NCI-H1930 (cell line): Measurements from ENCODE around the gene PCBP3.
"Not testable (repeated sequence)": the region's sequence is repeated elsewhere in the genome, so short reads cannot be mapped to it uniquely, and the experiment has no call there.

Experiments
- DNase-seq, 2 experiments: peaks; one replicate each; lab custom pipeline; 2025; lab: John Stamatoyannopoulos, UW

The PCBP3 gene

DNA sequence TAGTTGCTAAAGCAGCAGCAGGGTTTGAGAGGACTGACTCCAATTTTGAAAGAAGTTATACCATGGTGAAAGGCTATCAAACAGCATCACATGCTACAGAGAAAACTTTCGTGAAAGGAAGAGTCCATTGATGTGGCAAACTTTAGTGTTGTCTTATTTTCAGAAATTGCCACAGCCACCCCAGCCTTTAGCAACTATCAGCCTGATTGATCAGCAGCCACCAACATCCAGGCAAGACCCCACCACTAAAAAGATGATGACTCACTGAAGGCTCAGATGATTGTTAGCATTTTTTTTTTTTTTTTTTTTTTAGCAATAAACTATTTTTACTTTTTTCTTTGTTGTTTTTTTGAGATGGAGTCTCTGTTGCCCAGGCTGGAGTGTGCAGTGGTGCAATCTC lies 35.3 kb downstream of the PCBP3 start:
- DNase-seq, result not testable (repeated sequence)

DNA sequence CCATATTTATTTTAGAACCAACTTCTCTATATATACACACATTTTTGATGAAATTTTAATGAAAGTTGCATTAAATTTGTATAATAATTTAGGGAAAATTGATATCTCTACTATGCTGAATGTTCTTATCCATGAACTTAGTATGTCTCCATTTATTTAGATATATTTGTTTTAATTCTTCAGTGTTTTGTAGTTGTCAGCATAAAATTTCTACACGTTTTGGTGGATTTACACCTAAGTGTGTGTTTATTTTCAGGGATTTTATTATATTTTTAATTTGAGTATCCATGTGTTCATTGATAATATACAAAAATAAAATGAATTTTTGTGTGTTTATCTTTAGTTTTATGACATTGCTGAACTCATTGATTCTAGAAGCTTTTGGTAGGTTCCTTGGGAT lies 36.7 kb downstream of the PCBP3 start:
- no peak for DNase-seq

GRCh38 chr21:45695086-45695485 lies 51.6 kb downstream of the PCBP3 start:
- DNase-seq, result no peak

- no peak for DNase-seq
These were observed 55.1 kb downstream of the PCBP3 start for GRCh38 chr21:45698493-45699184.

DNA sequence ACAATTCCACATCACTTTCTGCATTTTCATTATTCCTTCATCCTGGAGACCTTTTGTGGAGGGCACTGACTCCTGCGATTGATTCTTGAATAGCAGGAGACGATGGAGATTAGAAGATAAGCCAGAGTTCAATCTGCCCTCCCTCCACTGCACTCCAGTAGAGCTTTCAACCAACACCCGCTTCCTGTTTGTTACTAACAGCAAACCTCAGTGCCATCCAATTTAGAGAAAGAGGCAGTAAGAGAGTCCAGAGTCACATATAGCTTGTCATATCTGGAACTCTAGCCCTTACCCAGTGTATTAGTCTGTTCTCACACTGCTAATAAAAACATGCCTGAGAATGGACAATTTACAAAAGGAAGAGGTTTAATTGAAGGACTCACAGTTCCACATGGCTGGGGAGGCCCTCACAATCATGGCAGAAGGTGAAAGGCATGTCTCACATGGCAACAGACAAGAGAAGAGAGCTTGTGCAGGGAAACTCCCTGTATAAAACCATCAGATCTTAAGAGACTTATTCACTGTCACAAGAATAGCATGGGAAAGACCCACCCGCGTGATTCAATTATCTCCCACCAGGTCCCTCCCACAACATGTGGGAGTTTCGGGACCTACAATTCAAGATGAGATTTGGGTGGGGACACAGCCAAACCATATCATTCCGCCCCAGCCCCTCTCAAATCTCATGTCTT lies 55.9 kb downstream of the PCBP3 start:
- no peak for DNase-seq

- DNase-seq, result no peak
These were observed 56.4 kb downstream of the PCBP3 start for GRCh38 chr21:45699966-45700365.

DNA sequence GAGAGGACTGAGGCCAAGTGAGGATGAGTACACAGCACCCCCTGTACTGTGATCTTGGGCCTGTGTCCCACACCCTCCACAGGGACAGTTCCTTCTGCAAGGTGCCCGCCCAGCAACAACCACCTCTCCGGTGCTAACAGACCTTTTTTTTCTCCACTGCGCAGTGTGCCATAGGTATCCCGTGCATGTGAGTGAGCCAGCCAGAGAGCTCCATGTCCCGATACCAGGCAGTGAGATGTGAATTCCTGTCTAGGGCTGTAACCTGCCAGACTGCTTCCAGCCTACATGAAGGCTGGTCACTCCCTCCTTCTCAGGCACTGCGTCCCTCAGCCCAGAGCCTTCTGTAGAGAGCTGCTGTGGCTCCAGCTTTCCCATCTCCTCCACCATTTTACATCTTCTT lies 56.9 kb downstream of the PCBP3 start:
- DNase-seq, result no peak

DNA sequence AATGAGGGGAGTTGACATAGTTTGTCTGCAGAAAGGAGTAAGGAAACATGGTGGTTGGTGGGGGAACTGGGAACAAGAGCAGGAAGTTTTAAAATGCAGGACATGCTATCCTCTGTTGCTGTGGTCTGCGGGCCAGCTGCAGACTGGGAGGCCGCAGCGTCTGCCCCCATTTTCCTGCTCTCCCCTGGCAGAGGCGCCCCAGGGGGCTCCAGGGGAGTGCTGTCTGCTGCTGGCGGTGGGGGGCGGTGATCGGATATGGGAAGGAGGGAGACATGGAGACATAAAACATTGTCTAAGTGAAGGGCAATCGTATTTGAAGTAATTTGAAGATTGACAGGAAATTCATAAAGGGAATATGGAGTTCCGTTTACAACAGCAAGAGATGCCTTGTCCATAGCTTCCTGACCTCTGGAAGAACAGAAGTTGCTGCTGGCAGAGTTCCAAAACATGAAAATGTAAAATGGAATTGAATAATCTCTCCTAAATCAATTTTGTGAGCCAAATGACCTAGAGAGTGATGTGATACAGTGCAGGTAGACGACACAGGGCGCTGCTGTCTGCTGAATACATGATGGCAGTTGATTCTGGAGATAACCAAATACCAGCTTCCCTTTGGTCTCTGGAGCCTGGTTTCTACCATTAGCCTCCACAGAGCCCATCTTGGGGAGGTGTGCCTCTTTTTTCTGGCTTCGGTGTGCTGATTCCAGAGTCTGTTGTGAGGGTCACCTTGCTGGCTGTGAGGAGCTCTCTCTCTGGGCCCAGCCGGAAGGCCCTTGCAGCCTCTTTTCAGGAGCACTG lies 61.0 kb downstream of the PCBP3 start:
- no peak for DNase-seq

DNA sequence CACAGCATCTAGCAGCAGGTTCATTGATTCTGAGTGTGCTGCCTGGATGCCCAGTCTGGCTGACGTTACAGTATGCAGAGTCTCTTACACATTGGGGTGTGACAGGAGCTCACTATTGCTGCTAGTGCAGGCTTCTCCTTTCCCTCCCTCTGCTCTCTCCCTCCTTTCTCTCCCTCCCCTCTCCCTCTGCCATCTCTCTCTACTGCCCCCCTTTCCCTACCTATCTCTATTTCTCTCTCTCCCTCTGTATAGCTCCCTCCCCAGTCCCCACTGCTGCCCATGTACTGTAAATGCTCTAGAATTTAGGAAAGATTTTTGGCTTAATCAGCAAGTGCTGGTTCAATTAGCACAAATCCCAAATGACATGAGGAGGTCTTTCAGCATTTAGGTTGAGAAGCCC lies 62.8 kb downstream of the PCBP3 start:
- DNase-seq, result no peak

GRCh38 chr21:45709173-45709572 lies 65.6 kb downstream of the PCBP3 start:
- DNase-seq, result no peak

DNA sequence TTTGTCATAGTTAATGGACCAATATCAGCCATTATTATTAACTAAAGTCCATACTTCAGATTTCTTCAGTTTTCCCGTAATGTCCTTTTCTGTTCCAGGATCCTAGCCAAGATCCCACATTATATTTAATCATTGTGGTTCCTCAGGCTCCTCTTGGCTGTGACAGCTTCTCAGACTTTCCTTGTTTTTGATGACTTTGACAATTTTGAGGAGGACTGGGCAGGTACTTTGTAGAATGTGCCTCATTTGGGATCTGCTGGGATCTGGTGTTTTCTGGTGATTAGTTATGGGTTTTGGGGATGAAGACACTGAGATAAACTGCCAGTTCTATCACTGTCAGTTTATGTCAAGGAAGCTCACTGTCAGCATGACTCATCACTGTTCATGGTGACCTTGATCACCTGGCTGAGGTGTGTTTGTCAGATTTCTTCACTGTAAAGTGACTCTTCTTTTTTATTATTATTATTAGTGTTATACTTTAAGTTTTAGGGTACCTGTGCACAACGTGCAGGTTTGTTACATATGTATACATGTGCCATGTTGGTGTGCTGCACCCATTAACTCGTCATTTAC lies 66.3 kb downstream of the PCBP3 start:
- no peak for DNase-seq

- DNase-seq, result not testable (repeated sequence)
These were observed 66.8 kb downstream of the PCBP3 start for GRCh38 chr21:45710306-45710705.

- no peak for DNase-seq
These were observed 70.1 kb downstream of the PCBP3 start for GRCh38 chr21:45713613-45714012.

DNA sequence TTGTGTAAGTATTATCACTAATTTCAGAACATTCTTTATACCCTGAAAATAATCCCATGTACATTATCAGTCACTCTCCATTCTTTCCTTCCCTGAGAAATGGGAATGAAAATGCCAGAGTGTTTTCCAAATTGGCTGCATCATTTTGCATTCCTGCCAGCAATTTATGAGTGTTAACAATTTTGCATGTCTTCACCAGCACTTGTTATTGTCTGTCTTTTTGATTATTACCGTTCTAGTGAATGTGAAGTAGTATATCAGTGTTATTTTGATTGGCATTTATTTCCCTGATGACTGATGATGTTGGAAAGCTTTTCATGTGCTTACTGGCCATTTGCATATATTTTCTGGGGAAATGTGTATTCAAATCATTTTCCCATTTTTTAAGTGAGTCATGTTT lies 71.9 kb downstream of the PCBP3 start:
- no peak for DNase-seq

- no peak for DNase-seq
These were observed 74.9 kb downstream of the PCBP3 start for GRCh38 chr21:45718413-45718812.

DNA sequence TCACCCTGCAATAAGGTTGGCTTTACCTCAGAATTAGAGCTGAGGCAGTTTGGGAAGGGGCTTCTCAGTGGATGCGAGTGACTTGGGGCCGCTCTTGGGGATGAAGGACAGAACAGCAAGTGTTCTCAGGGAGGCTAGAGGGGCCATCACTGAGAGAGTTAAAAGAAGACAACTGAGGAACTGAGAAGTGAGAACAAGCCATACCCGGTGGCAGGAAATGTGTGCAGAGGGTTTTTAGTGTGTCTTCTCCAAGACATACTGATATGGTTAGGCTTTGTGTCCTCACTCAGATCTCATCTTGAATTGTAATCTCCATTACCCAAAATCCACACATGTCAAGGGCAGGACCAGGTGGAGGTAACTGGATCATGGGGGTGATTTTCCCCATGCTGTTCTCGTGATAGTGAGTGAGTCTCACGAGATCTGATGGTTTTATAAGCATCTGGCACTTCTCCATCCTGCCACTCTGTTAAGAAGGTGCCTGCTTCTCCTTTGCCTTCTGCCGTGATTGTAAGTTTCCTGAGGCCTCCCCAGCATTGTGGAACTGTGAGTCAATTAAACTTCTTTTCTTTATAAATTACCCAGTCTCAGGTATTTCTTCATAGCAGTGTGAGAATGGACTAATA lies 75.8 kb downstream of the PCBP3 start:
- no peak for DNase-seq

DNA sequence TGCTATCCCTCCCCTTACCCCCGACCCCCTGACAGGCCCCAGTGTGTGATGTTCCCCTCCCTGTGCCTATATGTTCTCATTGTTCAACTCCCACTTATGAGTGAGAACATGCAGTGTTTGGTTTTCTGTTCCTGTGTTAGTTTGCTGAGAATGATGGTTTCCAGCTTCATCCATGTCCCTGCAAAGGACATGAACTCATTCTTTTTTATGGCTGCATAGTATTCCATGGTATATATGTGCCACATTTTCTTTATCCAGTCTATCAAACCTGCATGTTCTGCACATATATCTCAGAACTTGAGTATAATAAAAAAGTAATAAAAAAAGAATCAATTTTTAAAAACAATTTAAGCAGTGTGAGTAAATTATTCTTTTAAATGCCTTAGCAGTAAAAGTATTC lies 76.7 kb downstream of the PCBP3 start:
- DNase-seq, result not testable (repeated sequence)

DNA sequence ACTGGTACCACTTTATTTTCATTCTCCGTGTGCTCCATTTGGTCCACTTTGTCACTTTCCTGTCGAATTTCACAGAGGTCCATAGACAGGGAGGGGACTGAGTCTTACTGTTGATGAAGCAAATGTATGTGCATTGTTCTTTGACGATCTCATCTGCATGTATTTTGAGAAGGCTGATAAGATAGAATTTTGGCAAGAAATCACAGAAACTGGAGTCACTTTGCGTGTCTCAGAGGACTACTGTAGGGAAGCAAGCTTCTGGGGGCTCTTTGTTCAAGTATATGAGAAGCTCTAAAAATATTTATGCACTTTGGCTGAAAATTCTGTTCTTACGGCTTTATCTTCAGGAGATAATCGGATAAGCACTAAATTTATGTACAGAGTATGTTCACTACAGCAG lies 78.1 kb downstream of the PCBP3 start:
- DNase-seq, result no peak

- DNase-seq, result no peak
These were observed 79.8 kb downstream of the PCBP3 start for GRCh38 chr21:45723049-45723958.

DNA sequence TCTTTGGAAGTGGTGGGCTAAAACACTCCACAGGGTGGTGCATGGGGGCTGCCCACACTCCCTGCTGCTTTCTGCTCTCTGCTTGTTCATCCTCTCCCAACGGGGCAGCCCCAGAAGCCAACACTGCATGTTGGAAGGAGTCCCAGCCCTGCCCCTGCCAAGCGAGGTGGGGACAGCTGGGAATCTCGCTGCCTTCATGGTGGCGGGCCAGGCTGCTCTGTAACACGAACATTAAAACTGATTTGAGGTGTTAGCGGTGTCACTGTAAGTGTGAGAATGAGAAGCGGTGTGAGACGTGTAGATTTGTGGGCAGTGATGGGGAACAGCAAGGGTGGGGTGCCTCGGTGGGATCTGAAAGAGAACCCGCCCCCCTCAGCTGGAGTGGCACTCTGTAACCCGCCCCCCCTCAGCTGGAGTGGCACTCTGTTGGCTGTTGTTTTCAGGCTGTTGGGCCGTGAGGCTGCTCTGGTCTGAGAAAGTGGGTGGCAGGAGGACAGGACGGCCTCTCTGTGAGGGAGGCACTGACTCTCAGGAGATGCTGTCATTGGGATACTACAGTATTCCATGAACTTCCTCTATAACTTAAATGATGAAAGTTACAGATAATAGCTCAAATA lies 80.9 kb downstream of the PCBP3 start:
- no peak for DNase-seq
